NCI-H2171 (cell line): Measurements from ENCODE around the gene KDM4B.

Source experiments
- DNase-seq: peaks from one replicate; lab custom pipeline; 2025; lab: John Stamatoyannopoulos, UW

The KDM4B gene

GRCh38 chr19:5050067-5050656 lies 81.2 kb downstream of the KDM4B start:
- peak; percentile 76 for DNase-seq

- DNase-seq = no peak
These were observed 82.0 kb downstream of the KDM4B start for GRCh38 chr19:5050905-5051304.

- no peak for DNase-seq
These were observed 82.7 kb downstream of the KDM4B start for GRCh38 chr19:5051619-5052018.

- no peak for DNase-seq
These were observed 83.6 kb downstream of the KDM4B start for GRCh38 chr19:5052515-5052914.

GRCh38 chr19:5052945-5053485 lies 84.1 kb downstream of the KDM4B start:
- no peak for DNase-seq

- DNase-seq = no peak
These were observed 84.7 kb downstream of the KDM4B start for GRCh38 chr19:5053661-5054060.

- DNase-seq = no peak
These were observed 85.9 kb downstream of the KDM4B start for GRCh38 chr19:5054551-5055456.

- no peak for DNase-seq
These were observed 86.5 kb downstream of the KDM4B start for GRCh38 chr19:5055457-5055776.

- no peak for DNase-seq
These were observed 88.9 kb downstream of the KDM4B start for GRCh38 chr19:5057860-5058259.

GRCh38 chr19:5058521-5059212 lies 89.8 kb downstream of the KDM4B start:
- no peak for DNase-seq

- no peak for DNase-seq
These were observed 90.3 kb downstream of the KDM4B start for GRCh38 chr19:5059213-5059574.

GRCh38 chr19:5059793-5060192 lies 90.9 kb downstream of the KDM4B start:
- no peak for DNase-seq

GRCh38 chr19:5062195-5062594 lies 93.3 kb downstream of the KDM4B start:
- DNase-seq = no peak

GRCh38 chr19:5062799-5063198 lies 93.9 kb downstream of the KDM4B start:
- DNase-seq = no peak

- DNase-seq = no peak
These were observed 95.1 kb downstream of the KDM4B start for GRCh38 chr19:5063873-5064645.

GRCh38 chr19:5064896-5065295 lies 96.0 kb downstream of the KDM4B start:
- DNase-seq = no peak

GRCh38 chr19:5065663-5066093 lies 96.8 kb downstream of the KDM4B start:
- no peak for DNase-seq

- no peak for DNase-seq
These were observed 97.9 kb downstream of the KDM4B start for GRCh38 chr19:5066768-5067167.

GRCh38 chr19:5067678-5068077 lies 98.8 kb downstream of the KDM4B start:
- no peak for DNase-seq

- no peak for DNase-seq
These were observed 99.5 kb downstream of the KDM4B start for GRCh38 chr19:5068233-5069072.

GRCh38 chr19:5070331-5070730 lies 101.4 kb downstream of the KDM4B start:
- DNase-seq = no peak
